GM21526 (cell line): Measurements from ENCODE around the gene RGS11.
"Not testable (repeated sequence)": the region's sequence is repeated elsewhere in the genome, so short reads cannot be mapped to it uniquely, and the experiment has no call there.

Experiments used
- ATAC-seq: cut with Tn5 transposase; IDR thresholded peaks from one replicate; pipeline ENCODE4 v1.9.1; 2021; ENCODE audit warnings: moderate library complexity; ENCODE audit not compliant: unreplicated experiment, low FRiP score

Gene RGS11

DNA sequence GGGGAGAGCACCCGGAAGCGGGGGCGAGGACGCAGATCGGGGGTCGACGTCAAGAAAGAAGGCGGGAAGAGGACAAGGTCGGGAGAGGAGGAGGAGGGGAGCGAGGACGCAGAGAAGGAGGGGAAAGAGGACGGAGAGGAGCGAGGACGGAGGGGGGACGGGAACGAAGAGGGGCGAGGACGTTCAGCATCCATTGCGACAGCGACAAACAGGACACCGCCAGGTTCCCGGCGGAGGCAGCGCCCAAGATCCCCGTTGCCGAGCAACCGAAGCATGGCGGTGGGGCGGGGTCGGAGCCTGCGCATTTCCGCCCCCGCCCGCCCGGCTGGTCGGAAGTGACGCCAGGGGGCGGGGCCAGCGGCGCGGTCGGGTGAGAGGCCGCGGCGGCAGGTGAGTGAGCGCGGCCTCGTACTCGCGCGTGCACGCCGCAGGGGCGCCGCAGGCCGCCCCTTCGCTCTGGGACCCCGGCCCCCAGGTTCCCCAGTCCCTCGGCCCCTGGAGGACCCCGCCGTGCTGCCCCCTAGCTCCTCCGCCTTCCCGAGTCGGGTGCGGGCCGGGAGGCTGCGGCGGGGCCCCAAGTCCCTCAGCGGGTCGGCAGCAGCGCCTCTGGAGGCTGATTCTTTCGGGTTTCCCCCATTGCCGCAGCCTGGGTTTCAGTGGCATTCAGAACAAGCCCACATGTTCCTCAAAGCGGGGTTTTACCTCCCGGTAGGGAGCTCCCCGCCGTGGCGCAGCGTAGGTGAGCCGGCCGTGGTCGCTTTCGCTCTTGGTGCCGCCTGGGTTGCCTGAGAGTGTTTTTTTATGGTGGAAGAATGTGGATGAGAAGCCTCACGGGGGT lies 41.1 kb downstream of the RGS11 start, which contains the start of gene FAM234A:
Gene FAM234A, plus strand, starts transcription at position 354 of the 838 bp plus-strand sequence. CDS start 19,593 bp downstream, outside the sequence.
- peak; percentile 73 for ATAC-seq

DNA sequence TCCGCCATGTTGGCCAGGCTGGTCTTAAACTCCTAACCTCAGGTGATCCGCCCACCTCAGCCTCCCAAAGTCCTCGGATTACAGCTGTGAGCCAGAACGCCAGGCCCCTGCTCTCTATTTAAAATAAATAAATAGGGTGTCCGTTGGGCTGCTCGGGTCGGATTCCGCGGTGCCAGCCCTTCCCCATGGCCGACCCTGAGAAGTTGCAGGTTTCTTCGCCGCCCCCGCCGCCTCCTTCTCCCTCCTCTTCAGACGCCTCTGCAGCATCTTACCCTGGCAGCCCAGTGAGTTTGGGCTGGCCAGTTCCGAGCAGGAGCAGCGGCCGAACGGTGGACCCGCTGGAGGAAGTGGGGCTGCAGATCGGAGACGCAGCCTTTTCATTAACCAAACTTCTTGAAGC lies 44.8 kb downstream of the RGS11 start:
- no peak for ATAC-seq

GRCh38 chr16:230351-230750 lies 45.4 kb downstream of the RGS11 start:
- not testable (repeated sequence) for ATAC-seq

- no peak for ATAC-seq
These were observed 45.9 kb downstream of the RGS11 start for GRCh38 chr16:229731-230281.

- peak; percentile 68 for ATAC-seq
These were observed 46.7 kb downstream of the RGS11 start, which contains the start of gene LUC7L for GRCh38 chr16:228852-229730. LUC7L (minus strand) TSS chr16:229449; CDS start chr16:229339, 110 bp downstream.

DNA sequence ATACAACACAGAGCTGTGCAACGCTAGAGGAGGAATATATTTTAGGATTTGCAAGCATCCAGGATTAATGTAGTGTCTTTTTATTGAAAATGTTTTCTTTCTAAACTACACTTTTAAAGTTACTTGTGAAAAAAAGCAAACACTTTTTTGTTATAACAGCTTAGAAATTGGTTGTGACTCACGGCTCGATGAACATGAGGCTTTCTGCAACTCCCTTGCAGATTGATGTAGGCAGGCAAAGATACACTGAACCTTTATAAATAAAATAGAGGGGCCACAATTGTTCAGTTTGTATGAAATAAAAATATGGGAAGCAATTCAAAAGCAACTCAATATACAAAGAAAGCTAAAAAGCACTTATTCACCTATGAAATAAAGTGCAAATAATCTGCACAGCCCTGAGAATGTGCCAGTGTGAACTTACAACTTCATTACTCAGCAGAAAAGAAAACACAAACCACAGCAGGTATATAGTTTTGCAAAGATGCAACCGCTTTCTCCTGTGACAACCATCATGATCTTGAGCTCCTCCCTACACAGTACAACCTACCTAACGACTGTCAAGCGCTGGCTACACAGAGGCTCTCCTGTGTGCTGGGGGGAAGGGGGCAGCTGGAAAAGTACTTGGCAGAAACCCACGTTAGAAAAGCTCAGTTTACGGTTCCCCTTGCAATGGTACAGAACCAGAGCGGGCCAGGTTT lies 47.4 kb downstream of the RGS11 start:
- no peak for ATAC-seq

DNA sequence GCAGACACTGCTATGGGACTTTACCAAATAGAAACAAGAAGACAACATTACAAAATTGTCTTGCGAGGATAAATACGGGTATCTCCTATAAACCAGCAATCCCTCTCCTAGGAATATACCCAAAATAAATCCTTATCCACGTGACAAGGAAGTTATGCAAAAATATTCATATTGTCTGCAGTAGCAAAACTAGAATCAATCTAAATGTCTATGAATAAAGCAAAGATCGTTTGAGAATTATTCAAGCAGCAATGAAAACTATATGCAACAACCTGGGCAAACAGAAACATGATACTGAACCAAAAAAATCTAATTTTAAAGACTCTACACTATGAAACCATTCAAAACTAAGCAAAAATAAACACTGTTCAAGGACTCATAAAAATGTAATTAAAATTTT lies 55.7 kb downstream of the RGS11 start:
- no peak for ATAC-seq
